A549 (cell line): ENCODE results near the gene JAML. TPM values are rescaled to one million over a fixed set of nuclear protein-coding genes. Genes with fewer than 3 reads are reported as not detected.

ENCODE experiments used
- ATAC-seq, 2 experiments: fragments of 200-7000 bp in 1 of 2; fragments of >200 bp in 1 of 2; cut with Nextera tagmentation in 1 of 2; cut with Tn5 transposase in 1 of 2; 3 replicates each; pipeline versions ENCODE4 v1.8.0 to v1.9.1; 2018 to 2020; ENCODE audit warnings: mild to moderate bottlenecking in 1 of 2, moderate library complexity in 1 of 2
- CTCF ChIA-PET: fragments of 300-600 bp; sonication (Branson Sonifier 250); formaldehyde crosslinking; extraction: SDS; loops from one replicate; lab custom pipeline; 2021; ENCODE audit warnings: antibody characterized with exemption, inconsistent platforms; lab: Yijun Ruan, JAX
- POLR2A ChIA-PET: fragments of 350-600 bp; formaldehyde crosslinking; extraction: SDS; loops from one replicate; lab custom pipeline; 2021; ENCODE audit warnings: antibody characterized with exemption, inconsistent platforms; lab: Yijun Ruan, JAX
- DNase-seq, 2 experiments: peaks; one replicate each; pipeline versions ENCODE4 v3.0.0 to v3.0.0-alpha.2; 2011 to 2016; ENCODE audit warnings: low read depth in 1 of 2, low spot score in 1 of 2
- FAIRE-seq: peaks from 2 replicates; lab custom pipeline; 2011; peaks lifted over from hg19 to GRCh38; lab: Jason Lieb, UNC
- H3K27ac ChIP-seq, 2 experiments: fragments of >200 bp; sonication (Bioruptor Twin); formaldehyde crosslinking; 3 replicates each; pipeline ENCODE4 v1.5.1; 2016 to 2017
- H3K4me1 ChIP-seq: fragments of >200 bp; sonication (Bioruptor Twin); formaldehyde crosslinking; 3 replicates; pipeline ENCODE4 v1.6.1; 2016
- H3K4me2 ChIP-seq: fragments of >200 bp; sonication (Bioruptor Twin); formaldehyde crosslinking; 3 replicates; pipeline ENCODE4 v1.6.1; 2016
- H3K4me3 ChIP-seq: fragments of >200 bp; sonication (Bioruptor Twin); formaldehyde crosslinking; 3 replicates; pipeline ENCODE4 v1.5.1; 2016
- H3K9me3 ChIP-seq: fragments of >200 bp; sonication (Bioruptor Twin); formaldehyde crosslinking; 3 replicates; pipeline ENCODE4 v1.6.1; 2016
- BHLHE40 ChIP-seq: IDR thresholded peaks from 2 replicates; pipeline ENCODE4 v1.6.1; 2012; ENCODE audit warnings: low read depth, low read length, inconsistent platforms
- CHD4 ChIP-seq: fragments of 200-600 bp; sonication (generic); IDR thresholded peaks from 2 replicates; pipeline ENCODE4 v1.6.1; 2016; ENCODE audit warnings: antibody characterized with exemption, mild to moderate bottlenecking, borderline replicate concordance
- EHMT2 ChIP-seq: fragments of 200-600 bp; sonication (generic); IDR thresholded peaks from 2 replicates; pipeline ENCODE4 v1.6.1; 2016; ENCODE audit warnings: antibody characterized with exemption, low read depth, mild to moderate bottlenecking, moderate library complexity
- FOSB ChIP-seq: fragments of 250-450 bp; sonication (Bioruptor Pico); IDR thresholded peaks from 2 replicates; pipeline ENCODE4 v1.5.0; 2020; ENCODE audit warnings: mild to moderate bottlenecking, moderate library complexity
- HDAC2 ChIP-seq: fragments of 200-600 bp; sonication (generic); IDR thresholded peaks from 2 replicates; pipeline ENCODE4 v1.6.1; 2016
- HEYL ChIP-seq: fragments of 250-450 bp; sonication (Bioruptor Pico); IDR thresholded peaks from 2 replicates; pipeline ENCODE4 v1.8.0; 2021; ENCODE audit warnings: mild to moderate bottlenecking, moderate library complexity
- HOXA7 ChIP-seq: fragments of 250-450 bp; sonication (Bioruptor Pico); IDR thresholded peaks from 2 replicates; pipeline ENCODE4 v1.5.0; 2020; ENCODE audit warnings: mild to moderate bottlenecking, moderate library complexity
- JUN ChIP-seq, 2 experiments: fragments of >200 bp; sonication (Bioruptor Twin); formaldehyde crosslinking; IDR thresholded peaks; 2 replicates in 1 of 2; 3 replicates in 1 of 2; pipeline ENCODE4 v1.6.1; 2016 to 2017
- KDM1A ChIP-seq: fragments of 200-600 bp; sonication (generic); IDR thresholded peaks from 2 replicates; pipeline ENCODE4 v1.6.1; 2016; ENCODE audit warnings: low read depth, mild to moderate bottlenecking
- KDM5A ChIP-seq: fragments of 200-600 bp; sonication (generic); IDR thresholded peaks from 2 replicates; pipeline ENCODE4 v1.6.1; 2016; ENCODE audit warnings: antibody characterized with exemption, mild to moderate bottlenecking
- MYC ChIP-seq: IDR thresholded peaks from 2 replicates; pipeline ENCODE4 v1.6.1; 2012; ENCODE audit warnings: mild to moderate bottlenecking, inconsistent platforms, low read length, improper control_type of control experiment, borderline replicate concordance
- PHF8 ChIP-seq: fragments of 200-600 bp; sonication (generic); IDR thresholded peaks from 2 replicates; pipeline ENCODE4 v1.6.1; 2016; ENCODE audit warnings: low read depth, mild to moderate bottlenecking, antibody characterized with exemption, moderate library complexity, borderline replicate concordance
- POLR2A ChIP-seq: IDR thresholded peaks from 2 replicates; pipeline ENCODE4 v1.6.1; 2012; ENCODE audit warnings: mild to moderate bottlenecking, low read length
- RCOR1 ChIP-seq: fragments of 150-350 bp; IDR thresholded peaks from 2 replicates; pipeline ENCODE4 v1.6.1; 2014; ENCODE audit warnings: antibody characterized with exemption, low read length, low read depth
- ZSCAN20 ChIP-seq: fragments of 250-450 bp; sonication (Bioruptor Pico); IDR thresholded peaks from 2 replicates; pipeline ENCODE4 v1.8.0; 2022; ENCODE audit warnings: mild to moderate bottlenecking, moderate library complexity
- WGBS: methylation state at CpG from one replicate; pipeline ENCODE4 v1.1.6; 2017; ENCODE audit errors: missing lambda C conversion rate; 5-methylcytosine and 5-hydroxymethylcytosine counted together
- polyA plus RNA-seq, 4 experiments: library from polyadenylated mRNA; depleted of rRNA in 3 of 4; stranded (reverse); fragments of >200 nt; fragmentation: RNase III in 1 of 4; extraction: RNeasy Plus Mini Kit Qiagen cat#74134 plus additional on column Dnase treatment in 1 of 4; gene quantifications; 2 replicates in 3 of 4; 3 replicates in 1 of 4; pipeline ENCODE4 v1.2.3, GENCODE V29; 2011 to 2017
- TF ChIP-seq, protein P1 (sequence below): fragments of 250-450 bp; sonication (Bioruptor Pico); IDR thresholded peaks from 2 replicates; pipeline ENCODE4 v1.5.0; 2021; ENCODE audit warnings: mild to moderate bottlenecking, moderate library complexity, borderline replicate concordance
- TF ChIP-seq, protein P2 (sequence below): fragments of >200 bp; sonication (Bioruptor Twin); formaldehyde crosslinking; IDR thresholded peaks from 3 replicates; pipeline ENCODE4 v1.6.1; 2016

The JAML gene
- polyA plus RNA-seq, 2 of the 4 experiments (the other 2 are of a cell fraction), result not detected

GRCh38 chr11:118170231-118170630 is 54.6 kb downstream of the JAML start:
- ChIA-PET CTCF (interaction anchor here (0.6 to 11.1 kb wide), 9 partner anchors 8 to 709 kb away, joined by 3 to 165 read pairs (median 7); partner anchors contain the start of gene SCN4B), POLR2A (no interaction called here)
- no peak overlapping the region for H3K4me3 ChIP-seq
- FAIRE-seq, result no peak
- TF ChIP-seq, protein P1, sequence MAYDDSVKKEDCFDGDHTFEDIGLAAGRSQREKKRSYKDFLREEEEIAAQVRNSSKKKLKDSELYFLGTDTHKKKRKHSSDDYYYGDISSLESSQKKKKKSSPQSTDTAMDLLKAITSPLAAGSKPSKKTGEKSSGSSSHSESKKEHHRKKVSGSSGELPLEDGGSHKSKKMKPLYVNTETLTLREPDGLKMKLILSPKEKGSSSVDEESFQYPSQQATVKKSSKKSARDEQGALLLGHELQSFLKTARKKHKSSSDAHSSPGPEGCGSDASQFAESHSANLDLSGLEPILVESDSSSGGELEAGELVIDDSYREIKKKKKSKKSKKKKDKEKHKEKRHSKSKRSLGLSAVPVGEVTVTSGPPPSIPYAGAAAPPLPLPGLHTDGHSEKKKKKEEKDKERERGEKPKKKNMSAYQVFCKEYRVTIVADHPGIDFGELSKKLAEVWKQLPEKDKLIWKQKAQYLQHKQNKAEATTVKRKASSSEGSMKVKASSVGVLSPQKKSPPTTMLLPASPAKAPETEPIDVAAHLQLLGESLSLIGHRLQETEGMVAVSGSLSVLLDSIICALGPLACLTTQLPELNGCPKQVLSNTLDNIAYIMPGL, result no peak
- no peak for TF ChIP-seq HOXA7 (CRISPR knock-in tag)
- TF ChIP-seq MYC, result no peak
- TF ChIP-seq KDM1A, result no peak
- no peak for TF ChIP-seq ZSCAN20 (CRISPR knock-in tag)
- TF ChIP-seq, protein P2, sequence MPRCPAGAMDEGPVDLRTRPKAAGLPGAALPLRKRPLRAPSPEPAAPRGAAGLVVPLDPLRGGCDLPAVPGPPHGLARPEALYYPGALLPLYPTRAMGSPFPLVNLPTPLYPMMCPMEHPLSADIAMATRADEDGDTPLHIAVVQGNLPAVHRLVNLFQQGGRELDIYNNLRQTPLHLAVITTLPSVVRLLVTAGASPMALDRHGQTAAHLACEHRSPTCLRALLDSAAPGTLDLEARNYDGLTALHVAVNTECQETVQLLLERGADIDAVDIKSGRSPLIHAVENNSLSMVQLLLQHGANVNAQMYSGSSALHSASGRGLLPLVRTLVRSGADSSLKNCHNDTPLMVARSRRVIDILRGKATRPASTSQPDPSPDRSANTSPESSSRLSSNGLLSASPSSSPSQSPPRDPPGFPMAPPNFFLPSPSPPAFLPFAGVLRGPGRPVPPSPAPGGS, result no peak
- no peak for TF ChIP-seq KDM5A
- TF ChIP-seq CHD4, result no peak
- TF ChIP-seq, all 56 proteins: peak for 0
- Histone ChIP-seq H3K4me1 (peaks cover 3% of the 10 kb centered on the region; the same call in 2 of the 3 replicates), H3K27ac (no peak overlapping the region), H3K9me3 (no peaks in the 10 kb centered on the region), H3K4me2 (no peak overlapping the region)
- DNase-seq, result no peak
- WGBS, result 39% methylated on average over 6 of the region's 9 CpGs
- no peak for ATAC-seq

DNA sequence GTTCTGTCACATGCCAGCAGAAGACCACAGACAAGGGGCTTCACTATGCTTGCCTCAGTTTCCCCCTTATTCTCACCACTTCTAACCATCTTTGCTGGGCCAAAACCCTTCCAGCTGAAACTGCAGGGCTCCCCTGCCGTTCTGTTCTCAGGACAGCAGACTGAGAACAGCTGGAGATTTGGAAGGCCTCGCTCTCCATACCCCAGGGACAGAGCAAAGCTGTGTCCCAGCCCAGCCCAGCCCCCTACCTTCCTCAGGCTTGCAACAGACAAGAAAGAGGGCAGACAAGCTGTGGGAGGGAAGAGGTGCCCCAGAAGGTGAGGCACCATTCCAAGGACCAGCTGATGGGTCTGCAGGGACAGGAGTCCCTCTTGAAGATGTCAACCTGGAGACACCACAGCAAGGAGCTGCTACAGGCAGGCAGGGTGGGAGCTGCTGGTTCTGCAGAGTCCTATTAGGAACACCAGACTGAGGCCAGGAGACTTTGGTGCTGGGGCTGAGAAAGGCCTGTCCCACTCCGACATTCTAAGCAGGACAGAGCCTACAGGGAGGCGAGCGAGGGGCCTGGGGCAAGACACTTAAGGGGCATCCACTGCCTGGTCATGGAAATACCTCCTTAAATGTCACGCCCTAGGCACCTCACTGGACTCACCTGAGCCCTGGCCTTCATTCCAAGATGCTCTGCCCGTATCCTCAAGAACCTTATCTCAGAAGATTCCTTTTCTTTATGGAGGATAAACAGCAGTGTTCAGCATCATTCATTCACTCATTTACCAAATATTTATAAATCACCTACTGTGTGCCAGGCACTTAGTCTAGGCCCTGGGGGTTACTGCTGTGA is 55.3 kb downstream of the JAML start:
- WGBS, result 39% methylated on average over 4 of the region's 7 CpGs
- Histone ChIP-seq H3K4me3 (no peak overlapping the region), H3K9me3 (no peaks in the 10 kb centered on the region), H3K4me1 (no peaks in the 10 kb centered on the region), H3K27ac (no peak overlapping the region), H3K4me2 (no peak overlapping the region)
- ChIA-PET CTCF (interaction anchor here (1.5 to 11.1 kb wide), 5 partner anchors 11 to 29 kb away, joined by 4 to 165 read pairs (median 45); partner anchors contain the start of gene SCN4B), POLR2A (interaction anchor here (0.6 kb wide), 1 partner anchor 542 kb away, joined by 4 read pairs; no protein-coding TSS in a partner anchor)
- TF ChIP-seq RCOR1 (no peak), EHMT2 (no peak), JUN (IDR thresholded peaks at IDR 0.05) (no peak), PHF8 (no peak)
- TF ChIP-seq, protein P1, result no peak
- ATAC-seq, result no peak
- no peak for DNase-seq
- FAIRE-seq, result no peak

DNA sequence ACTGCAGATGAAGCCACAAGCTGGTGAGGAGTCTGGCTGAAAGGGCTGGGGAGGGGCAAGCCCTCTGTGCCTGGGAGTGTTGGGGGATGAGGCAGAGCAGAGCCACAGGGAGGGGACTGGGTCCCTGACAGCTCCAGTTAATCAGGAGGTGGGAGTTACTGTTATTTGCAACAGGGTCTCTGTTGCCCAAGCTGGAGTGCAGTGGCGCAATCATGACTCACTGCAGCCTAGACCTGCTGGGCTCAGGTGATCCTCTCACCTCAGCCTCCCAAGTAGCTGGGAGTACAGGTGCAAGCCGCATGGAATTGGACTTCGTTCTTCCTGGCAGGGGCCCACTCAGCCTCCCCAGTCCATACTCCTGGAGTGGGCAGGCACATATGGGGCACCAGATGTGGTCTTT is 56.1 kb downstream of the JAML start:
- H3K27ac ChIP-seq, result no peak overlapping the region
- DNase-seq, result no peak
- TF ChIP-seq POLR2A (no peak), EHMT2 (no peak), CHD4 (no peak), HEYL (CRISPR knock-in tag) (no peak), BHLHE40 (no peak), PHF8 (no peak), ZSCAN20 (CRISPR knock-in tag) (no peak), FOSB (CRISPR knock-in tag) (no peak), HDAC2 (no peak), MYC (no peak)
- no peak for ATAC-seq
- H3K4me1 ChIP-seq, result no peaks in the 10 kb centered on the region
- FAIRE-seq, result no peak
- ChIA-PET POLR2A (no interaction called here), CTCF (interaction anchor here (1.5 to 11.1 kb wide), 3 partner anchors 12 to 30 kb away, joined by 4 to 165 read pairs (median 45); no protein-coding TSS in a partner anchor)
- H3K4me3 ChIP-seq, result no peak overlapping the region
- H3K9me3 ChIP-seq, result no peaks in the 10 kb centered on the region
- H3K4me2 ChIP-seq, result no peak overlapping the region
- WGBS, result 33% methylated on average over 3 of the region's 3 CpGs
